Endothelial cell of umbilical vein (primary cell): Measurements from ENCODE around the gene SV2C. TPM values are rescaled to one million over a fixed set of nuclear protein-coding genes. Genes with fewer than 3 reads are reported as not detected.

ENCODE experiments used
- BruUV-seq: library from RNA; stranded (reverse); fragments of 400-500 nt; replicated peaks from 2 replicates; lab custom pipeline; 2021; lab: Mats Ljungman, UMichigan
- CTCF ChIA-PET: fragments of 300-600, 350-600 bp; sonication (Branson Sonifier 250); formaldehyde crosslinking; loops from one replicate; lab custom pipeline; 2021; ENCODE audit warnings: antibody characterized with exemption, inconsistent platforms; lab: Charles Lee
- POLR2A ChIA-PET: fragments of 300-600, 350-600 bp; sonication (Branson Sonifier 250); formaldehyde crosslinking; loops from one replicate; lab custom pipeline; 2021; ENCODE audit warnings: antibody characterized with exemption, inconsistent platforms; lab: Charles Lee
- DNase-seq: peaks from one replicate; pipeline ENCODE4 v3.0.0-alpha.2; 2011; ENCODE audit warnings: low read depth, low spot score
- FAIRE-seq: peaks from 2 replicates; lab custom pipeline; 2011; peaks lifted over from hg19 to GRCh38; lab: Jason Lieb, UNC
- H2AFZ ChIP-seq: 2 replicates; pipeline ENCODE4 v1.6.0; 2012; ENCODE audit warnings: low read depth, low read length, control low read depth, inconsistent platforms
- H3K27ac ChIP-seq: 2 replicates; pipeline ENCODE4 v1.5.1; 2011; ENCODE audit warnings: low read depth, mild to moderate bottlenecking, control low read depth, low read length, moderate library complexity; ENCODE audit not compliant: insufficient read depth
- H3K27me3 ChIP-seq, 2 experiments: 2 replicates each; pipeline versions ENCODE4 v1.6.0 to v1.6.1; 2011; ENCODE audit warnings: low read length in 2 of 2, mixed read lengths in 1 of 2; ENCODE audit not compliant: control insufficient read depth in 2 of 2, insufficient read depth in 2 of 2
- H3K36me3 ChIP-seq, 2 experiments: 2 replicates in 1 of 2; 3 replicates in 1 of 2; pipeline ENCODE4 v1.5.1; 2011; ENCODE audit warnings: low read length in 2 of 2, mild to moderate bottlenecking in 1 of 2, moderate library complexity in 1 of 2; ENCODE audit not compliant: control insufficient read depth in 2 of 2, insufficient read depth in 2 of 2; ENCODE audit errors: extremely low read depth in 1 of 2
- H3K4me1 ChIP-seq: 3 replicates; pipeline ENCODE4 v1.5.1; 2011; ENCODE audit warnings: mild to moderate bottlenecking, low read length; ENCODE audit not compliant: control insufficient read depth, insufficient read depth; ENCODE audit errors: extremely low read depth
- H3K4me2 ChIP-seq: 2 replicates; pipeline ENCODE4 v1.6.1; 2011; ENCODE audit warnings: low read length, control low read depth, mixed read lengths; ENCODE audit not compliant: insufficient read depth
- H3K4me3 ChIP-seq, 3 experiments: fragments of 200-600 bp in 1 of 3; sonication (generic), shearing (Covaris generic) in 1 of 3; replicated peaks in 1 of 3; 2 replicates each; pipeline ENCODE4 v1.5.1; 2011 to 2016; ENCODE audit warnings: control low read depth in 3 of 3, low read length in 3 of 3, mild to moderate bottlenecking in 2 of 3, inconsistent platforms in 1 of 3, low read depth in 1 of 3, moderate library complexity in 1 of 3; ENCODE audit not compliant: insufficient read depth in 1 of 3
- H3K79me2 ChIP-seq: 2 replicates; pipeline ENCODE4 v1.6.0; 2012; ENCODE audit warnings: low read length, inconsistent platforms; ENCODE audit not compliant: control insufficient read depth, insufficient read depth
- H3K9ac ChIP-seq: replicated peaks from 2 replicates; pipeline ENCODE3; 2011; ENCODE audit warnings: low read length, control low read depth; ENCODE audit not compliant: insufficient read depth; ENCODE audit errors: extremely low read depth
- H3K9me1 ChIP-seq: replicated peaks from 3 replicates; pipeline ENCODE4 v1.6.0; 2011; ENCODE audit warnings: mild to moderate bottlenecking, low read length; ENCODE audit not compliant: control insufficient read depth, insufficient read depth; ENCODE audit errors: extremely low read depth
- H3K9me3 ChIP-seq: replicated peaks from 2 replicates; pipeline ENCODE4 v1.5.1; 2012; ENCODE audit warnings: low read length, inconsistent platforms; ENCODE audit not compliant: control insufficient read depth, insufficient read depth
- H4K20me1 ChIP-seq: replicated peaks from 2 replicates; pipeline ENCODE3; 2011; ENCODE audit warnings: mild to moderate bottlenecking, low read length; ENCODE audit not compliant: control insufficient read depth, insufficient read depth; ENCODE audit errors: extremely low read depth
- CTCF ChIP-seq, 2 donors: IDR thresholded peaks; 1 replicate in 1 of 2; 2 replicates in 1 of 2; pipeline ENCODE4 v1.5.1; 2011; ENCODE audit warnings: low read length in 2 of 2, mild to moderate bottlenecking in 2 of 2, moderate library complexity in 2 of 2, control low read depth in 1 of 2, inconsistent platforms in 1 of 2, low read depth in 1 of 2; ENCODE audit not compliant: insufficient read depth in 1 of 2; ENCODE audit errors: extremely low read depth in 1 of 2
- MYC ChIP-seq: IDR thresholded peaks from one replicate; pipeline ENCODE4 v1.6.1; 2011; ENCODE audit warnings: mild to moderate bottlenecking, low read depth, low read length
- POLR2A ChIP-seq: IDR thresholded peaks from 2 replicates; pipeline ENCODE4 v1.6.1; 2012; ENCODE audit warnings: low read depth, mild to moderate bottlenecking, control low read depth, low read length
- POLR2AphosphoS5 ChIP-seq: IDR thresholded peaks from 2 replicates; pipeline ENCODE4 v1.6.1; 2012; ENCODE audit warnings: low read depth, mild to moderate bottlenecking, control low read depth, low read length, moderate library complexity; ENCODE audit not compliant: insufficient read depth
- dilution Hi-C: fragments of 300-500 bp; cut with MboI; formaldehyde crosslinking; loops from one replicate; pipeline ENCODE4 v1.15.0; 2019; ENCODE audit warnings: low sequenced_read_pairs; ENCODE audit not compliant: extremely low pct_ligation_motif_present
- intact Hi-C: fragments of 100-400 bp; cut with micrococcal nuclease; formaldehyde crosslinking; loops from one replicate; pipeline ENCODE4 v1.10.0; 2022
- polyA plus RNA-seq, 4 experiments: library from polyadenylated mRNA; depleted of rRNA in 3 of 4; stranded (reverse) in 3 of 4; unstranded in 1 of 4; fragments of >200 nt; gene quantifications; 2 replicates each; pipeline versions ENCODE4 v1.2.1 to v1.2.3, GENCODE V29; 2011 to 2012; ENCODE audit warnings: missing spikeins in 1 of 4
- total RNA-seq: library from RNA; stranded (reverse); gene quantifications from 2 replicates; pipeline ENCODE4 v1.2.3, GENCODE V29; 2021
- TF ChIP-seq, protein P1 (sequence below): IDR thresholded peaks from 2 replicates; pipeline ENCODE4 v1.6.1; 2011; ENCODE audit not compliant: insufficient read depth, insufficient read length

Gene SV2C
- total and polyA plus RNA-seq, 2 donors (not counting 3 experiments of a cell fraction or from before 2014, with no cell fraction given) = not detected

GRCh38 chr5:76378355-76378754, 295.2 kb downstream of the SV2C start:
- Histone ChIP-seq H3K4me3 (no peak overlapping the region), H2AFZ (no peak overlapping the region), H3K4me1 (no peaks in the 10 kb centered on the region), H3K9me3 (no peaks in the 10 kb centered on the region), H4K20me1 (no peaks in the 10 kb centered on the region), H3K9ac (no peak overlapping the region), H3K4me2 (no peak overlapping the region), H3K79me2 (no peaks in the 10 kb centered on the region), H3K36me3 (no peaks in the 10 kb centered on the region), H3K27me3 (no peaks in the 10 kb centered on the region), H3K9me1 (no peaks in the 10 kb centered on the region), H3K27ac (no peak overlapping the region)
- no peak for TF ChIP-seq POLR2A
- TF ChIP-seq POLR2AphosphoS5 = no peak
- no peak for TF ChIP-seq CTCF (IDR thresholded peaks at IDR 0.05; ENCODE audit: extremely low read depth in 1 of 2, insufficient read depth in 1 of 2, low read depth in 1 of 2, low read length in 2 of 2)
- TF ChIP-seq MYC = no peak
- TF ChIP-seq, protein P1, sequence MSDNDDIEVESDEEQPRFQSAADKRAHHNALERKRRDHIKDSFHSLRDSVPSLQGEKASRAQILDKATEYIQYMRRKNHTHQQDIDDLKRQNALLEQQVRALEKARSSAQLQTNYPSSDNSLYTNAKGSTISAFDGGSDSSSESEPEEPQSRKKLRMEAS = no peak
- FAIRE-seq (no peak), DNase-seq (no peak)
- CTCF ChIA-PET = interaction anchor here (0.7 to 1.0 kb wide), 2 partner anchors 20 to 188 kb away, joined by 3 read pairs; no protein-coding TSS in a partner anchor
- intact Hi-C loops (no loop called here), dilution Hi-C loops (no loop called here)
- no TSS peak for BruUV-seq
- POLR2A ChIA-PET = no interaction called here

- Histone ChIP-seq H3K4me2 (no peak overlapping the region), H3K9me1 (no peaks in the 10 kb centered on the region), H3K9me3 (no peaks in the 10 kb centered on the region), H4K20me1 (no peaks in the 10 kb centered on the region), H3K27me3 (no peaks in the 10 kb centered on the region), H3K4me1 (no peaks in the 10 kb centered on the region), H2AFZ (no peak overlapping the region), H3K79me2 (no peaks in the 10 kb centered on the region), H3K9ac (no peak overlapping the region), H3K27ac (no peak overlapping the region), H3K4me3 (no peak overlapping the region), H3K36me3 (no peaks in the 10 kb centered on the region)
- dilution Hi-C loops = no loop called here
- CTCF ChIA-PET = interaction anchor here (0.7 to 1.0 kb wide), 2 partner anchors 19 to 202 kb away, joined by 3 read pairs; no protein-coding TSS in a partner anchor
- DNase-seq = no peak
- intact Hi-C loops = no loop called here
- no TSS peak for BruUV-seq
- FAIRE-seq = no peak
- POLR2A ChIA-PET = no interaction called here
- no peak for TF ChIP-seq CTCF (IDR thresholded peaks at IDR 0.05; ENCODE audit: extremely low read depth in 1 of 2, insufficient read depth in 1 of 2, low read depth in 1 of 2, low read length in 2 of 2)
Measured at GRCh38 chr5:76379316-76379715, 296.1 kb downstream of the SV2C start.
